Natural killer cell (primary cell): ENCODE measurements around the gene HEATR1. TPM values are rescaled to one million over a fixed set of nuclear protein-coding genes. Genes with fewer than 3 reads are reported as not detected.

Experiments used
- ATAC-seq, 3 donors: fragments of 150-1000 bp in 2 of 3; fragments of 200-7000 bp in 1 of 3; cut with Tn5 transposase; 1 replicate in 1 of 3; 2 replicates in 2 of 3; pipeline ENCODE4 v1.10.0; 2021; ENCODE audit warnings: mild to moderate bottlenecking in 2 of 3, moderate library complexity in 2 of 3
- DNase-seq, 2 donors: peaks; one replicate each; pipeline versions ENCODE4 v3.0.0 to v3.0.0-alpha.2; 2013 to 2021; ENCODE audit warnings: mixed read lengths in 1 of 2
- H3K27ac ChIP-seq: one replicate; pipeline ENCODE4 v1.5.1; 2013; ENCODE audit warnings: mild to moderate bottlenecking, low read length
- H3K27me3 ChIP-seq: one replicate; pipeline ENCODE4 v1.6.1; 2013; ENCODE audit warnings: low read length; ENCODE audit not compliant: control insufficient read depth, insufficient read depth
- H3K36me3 ChIP-seq: one replicate; pipeline ENCODE4 v1.6.1; 2013; ENCODE audit warnings: low read length; ENCODE audit not compliant: control insufficient read depth, insufficient read depth
- H3K4me1 ChIP-seq: one replicate; pipeline ENCODE4 v1.6.1; 2013; ENCODE audit warnings: low read length; ENCODE audit not compliant: control insufficient read depth, insufficient read depth
- H3K4me3 ChIP-seq: one replicate; pipeline ENCODE4 v1.5.1; 2013; ENCODE audit warnings: low read length
- H3K9me3 ChIP-seq: one replicate; pipeline ENCODE4 v1.6.1; 2013; ENCODE audit warnings: low read length; ENCODE audit not compliant: control insufficient read depth, insufficient read depth
- H3K27ac Mint-ChIP-seq, 2 donors: one replicate each; pipeline ENCODE4 v1.8.0; 2022; ENCODE audit warnings: mild to moderate bottlenecking in 2 of 2, mixed read lengths in 2 of 2, moderate library complexity in 1 of 2
- H3K27me3 Mint-ChIP-seq, 2 donors: one replicate each; pipeline ENCODE4 v1.8.0; 2022; ENCODE audit warnings: low read depth in 2 of 2, mixed read lengths in 2 of 2
- H3K36me3 Mint-ChIP-seq: one replicate; pipeline ENCODE4 v1.8.0; 2022; ENCODE audit warnings: mixed read lengths
- H3K4me1 Mint-ChIP-seq, 2 donors: one replicate each; pipeline ENCODE4 v1.8.0; 2022; ENCODE audit warnings: mixed read lengths in 2 of 2
- H3K4me3 Mint-ChIP-seq: one replicate; pipeline ENCODE4 v1.8.0; 2022; ENCODE audit warnings: mild to moderate bottlenecking, moderate library complexity, mixed read lengths
- H3K9me3 Mint-ChIP-seq, 2 donors: one replicate each; pipeline ENCODE4 v1.8.0; 2022; ENCODE audit warnings: mixed read lengths in 2 of 2
- WGBS: methylation state at CpG from one replicate; pipeline ENCODE4 v1.1.7; 2013; ENCODE audit warnings: missing lambda C conversion rate; ENCODE audit not compliant: insufficient coverage; 5-methylcytosine and 5-hydroxymethylcytosine counted together
- intact Hi-C: fragments of 100-400 bp; cut with micrococcal nuclease; formaldehyde crosslinking; loops from one replicate; pipeline ENCODE4 v1.14.2; 2022
- total RNA-seq, 4 donors: library from RNA; stranded (reverse); fragments of 120-200 nt in 1 of 4; gene quantifications; one replicate each; pipeline versions ENCODE4 v1.2.3 to v1.2.4, GENCODE V29; 2013 to 2022
- TF ChIP-seq, protein P1 (sequence below): fragments of 200-600 bp; IDR thresholded peaks from one replicate; pipeline ENCODE4 v1.8.0; 2022; ENCODE audit warnings: antibody characterized with exemption

HEATR1 gene
- total RNA-seq, 3 donors from 2014 or later (not counting 1 experiment from before 2014, with no cell fraction given) = 29.0 to 43.0 (median 35.3) TPM

DNA sequence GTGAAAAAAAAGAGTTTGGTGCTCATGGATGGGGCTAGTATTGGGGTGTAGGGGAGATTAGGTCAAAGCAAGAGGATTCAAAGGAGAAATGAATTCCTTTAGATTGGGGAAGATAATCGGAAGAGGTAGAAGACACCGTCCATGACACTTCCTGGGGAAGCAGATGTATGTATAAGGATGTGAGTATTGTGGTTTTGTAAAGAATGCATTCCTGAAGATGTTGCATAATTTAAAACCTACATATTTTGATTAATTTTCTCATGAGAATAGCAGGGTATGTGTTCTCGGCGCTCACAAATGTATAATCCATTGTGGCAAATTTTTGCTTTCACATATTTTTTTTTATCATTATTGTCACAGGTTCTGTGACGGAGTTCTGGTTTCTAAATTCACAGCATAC is 86.0 kb downstream of the HEATR1 start:
- H3K4me1 ChIP-seq = peaks cover 10% of the 10 kb centered on the region
- Mint-ChIP-seq H3K4me1 (peaks cover 0 to 15% of the 10 kb centered on the region in 2 donors), H3K27ac (no peak overlapping the region), H3K4me3 (no peak overlapping the region), H3K27me3 (peaks cover 8 to 16% of the 10 kb centered on the region in 2 donors), H3K9me3 (no peaks in the 10 kb centered on the region), H3K36me3 (no peaks in the 10 kb centered on the region)
- H3K9me3 ChIP-seq = no peaks in the 10 kb centered on the region
- no peak overlapping the region for H3K4me3 ChIP-seq
- TF ChIP-seq, protein P1, sequence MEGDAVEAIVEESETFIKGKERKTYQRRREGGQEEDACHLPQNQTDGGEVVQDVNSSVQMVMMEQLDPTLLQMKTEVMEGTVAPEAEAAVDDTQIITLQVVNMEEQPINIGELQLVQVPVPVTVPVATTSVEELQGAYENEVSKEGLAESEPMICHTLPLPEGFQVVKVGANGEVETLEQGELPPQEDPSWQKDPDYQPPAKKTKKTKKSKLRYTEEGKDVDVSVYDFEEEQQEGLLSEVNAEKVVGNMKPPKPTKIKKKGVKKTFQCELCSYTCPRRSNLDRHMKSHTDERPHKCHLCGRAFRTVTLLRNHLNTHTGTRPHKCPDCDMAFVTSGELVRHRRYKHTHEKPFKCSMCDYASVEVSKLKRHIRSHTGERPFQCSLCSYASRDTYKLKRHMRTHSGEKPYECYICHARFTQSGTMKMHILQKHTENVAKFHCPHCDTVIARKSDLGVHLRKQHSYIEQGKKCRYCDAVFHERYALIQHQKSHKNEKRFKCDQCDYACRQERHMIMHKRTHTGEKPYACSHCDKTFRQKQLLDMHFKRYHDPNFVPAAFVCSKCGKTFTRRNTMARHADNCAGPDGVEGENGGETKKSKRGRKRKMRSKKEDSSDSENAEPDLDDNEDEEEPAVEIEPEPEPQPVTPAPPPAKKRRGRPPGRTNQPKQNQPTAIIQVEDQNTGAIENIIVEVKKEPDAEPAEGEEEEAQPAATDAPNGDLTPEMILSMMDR = no peak
- DNase-seq (no peak), ATAC-seq (no peak)
- H3K36me3 ChIP-seq = no peaks in the 10 kb centered on the region
- intact Hi-C loops = no loop called here
- H3K27me3 ChIP-seq = no peaks in the 10 kb centered on the region
- 33% methylated on average over 5 of the region's 5 CpGs for WGBS
- no peak overlapping the region for H3K27ac ChIP-seq

DNA sequence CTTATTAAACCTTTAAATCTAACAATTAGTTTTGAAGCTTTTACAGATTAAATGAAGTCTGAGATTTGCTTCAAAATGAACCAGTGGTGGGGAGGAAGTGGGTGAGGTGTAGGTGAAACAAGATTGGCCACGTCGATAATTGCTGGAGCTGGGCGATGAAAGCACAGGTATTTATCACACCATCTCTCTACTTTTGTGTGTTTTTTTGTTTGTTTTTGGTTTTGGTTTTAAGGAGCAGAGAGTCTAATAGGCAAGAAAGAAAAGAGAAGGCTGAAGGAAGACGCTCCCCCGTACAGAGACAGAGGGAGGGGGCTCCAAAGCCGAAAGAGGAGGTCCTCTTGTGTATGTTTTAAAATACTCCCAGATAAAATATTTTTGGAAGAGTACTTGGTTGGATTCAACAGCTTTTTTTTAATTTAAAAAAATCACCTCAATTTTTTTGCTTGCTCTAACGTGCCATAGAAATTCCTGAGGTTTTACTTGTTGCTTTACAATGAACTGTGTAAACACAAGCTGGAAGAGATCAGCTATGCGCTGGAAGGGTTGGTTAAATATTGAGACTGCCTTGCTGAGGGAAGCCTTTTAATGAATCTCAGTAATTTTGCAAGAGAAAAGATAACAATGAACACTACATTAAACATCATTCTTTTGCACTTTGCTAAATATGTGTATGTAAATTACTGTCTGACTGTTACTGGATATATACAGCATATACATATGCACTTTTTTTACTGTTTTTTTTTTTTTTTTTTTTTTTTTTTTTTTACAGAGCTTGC is 87.2 kb downstream of the HEATR1 start:
- peak overlapping the region; percentile 40 for H3K27ac ChIP-seq
- TF ChIP-seq, protein P1 = no peak
- WGBS = 48% methylated on average over 5 of the region's 8 CpGs
- DNase-seq (peak in 1 of 2 donors; percentile 70), ATAC-seq (peak in 2 of 3 donors; percentile 37 to 47)
- no peaks in the 10 kb centered on the region for H3K9me3 ChIP-seq
- no peaks in the 10 kb centered on the region for H3K36me3 Mint-ChIP-seq
- no peaks in the 10 kb centered on the region for H3K27me3 ChIP-seq
- H3K4me1 ChIP-seq = peaks cover 7% of the 10 kb centered on the region
- H3K27me3 Mint-ChIP-seq = peaks cover 8 to 16% of the 10 kb centered on the region in 2 donors
- intact Hi-C loops = no loop called here
- H3K36me3 ChIP-seq = no peaks in the 10 kb centered on the region
- no peaks in the 10 kb centered on the region for H3K9me3 Mint-ChIP-seq
- H3K4me3 ChIP-seq = no peak overlapping the region
- H3K27ac Mint-ChIP-seq = peak overlapping the region in 1 of 2 donors; percentile 16
- peaks cover 0 to 12% of the 10 kb centered on the region in 2 donors for H3K4me1 Mint-ChIP-seq
- no peak overlapping the region for H3K4me3 Mint-ChIP-seq

GRCh38 chr1:236515443-236515958 is 88.8 kb downstream of the HEATR1 start:
- Histone ChIP-seq H3K9me3 (no peaks in the 10 kb centered on the region), H3K4me1 (peaks cover 7% of the 10 kb centered on the region), H3K27me3 (no peaks in the 10 kb centered on the region), H3K27ac (no peak overlapping the region), H3K36me3 (no peaks in the 10 kb centered on the region), H3K4me3 (no peak overlapping the region)
- ATAC-seq (no peak), DNase-seq (no peak)
- peaks cover 0 to 12% of the 10 kb centered on the region in 2 donors for H3K4me1 Mint-ChIP-seq
- H3K27me3 Mint-ChIP-seq = peaks cover 8 to 11% of the 10 kb centered on the region in 2 donors
- 66% methylated on average over 4 of the region's 4 CpGs for WGBS
- H3K27ac Mint-ChIP-seq = no peak overlapping the region
- H3K9me3 Mint-ChIP-seq = no peaks in the 10 kb centered on the region
- intact Hi-C loops = no loop called here
- TF ChIP-seq, protein P1 = no peak
- H3K36me3 Mint-ChIP-seq = no peaks in the 10 kb centered on the region
- no peak overlapping the region for H3K4me3 Mint-ChIP-seq
